GM12878 (cell line): Measurements from ENCODE around the gene KCTD14. TPM values are rescaled to one million over a fixed set of nuclear protein-coding genes. Genes with fewer than 3 reads are reported as not detected.

Experiments used
- FOS ChIP-seq: IDR thresholded peaks from 3 replicates; pipeline ENCODE4 v1.6.1; 2011; ENCODE audit warnings: borderline replicate concordance; ENCODE audit not compliant: insufficient read length; ENCODE audit errors: extremely low read depth
- JUNB ChIP-seq: IDR thresholded peaks from 2 replicates; pipeline ENCODE4 v1.6.1; 2016; ENCODE audit warnings: antibody characterized with exemption, mild to moderate bottlenecking
- KAT2A ChIP-seq: conservative IDR thresholded peaks from 2 replicates; pipeline ENCODE4 v1.6.1; 2011; ENCODE audit warnings: low read depth, low read length; ENCODE audit not compliant: control insufficient read depth
- MEF2A ChIP-seq: IDR thresholded peaks from 2 replicates; pipeline ENCODE4 v1.6.1; 2011; ENCODE audit warnings: low read depth, mild to moderate bottlenecking, low read length, moderate library complexity; ENCODE audit not compliant: insufficient read depth
- MEF2B ChIP-seq: fragments of 450-650 bp; IDR thresholded peaks from 2 replicates; pipeline ENCODE4 v1.6.1; 2018; ENCODE audit warnings: mild to moderate bottlenecking, moderate library complexity; ENCODE audit not compliant: partially characterized antibody, poor library complexity, severe bottlenecking
- PAX5 ChIP-seq: IDR thresholded peaks from 2 replicates; pipeline ENCODE4 v1.6.1; 2011; ENCODE audit warnings: low read depth, low read length, borderline replicate concordance
- POU2F2 ChIP-seq: IDR thresholded peaks from 3 replicates; pipeline ENCODE4 v1.6.1; 2011; ENCODE audit warnings: low read depth, mild to moderate bottlenecking, low read length, borderline replicate concordance
- YY1 ChIP-seq: IDR thresholded peaks from 2 replicates; pipeline ENCODE4 v1.6.1; 2011; ENCODE audit warnings: low read depth, mild to moderate bottlenecking, low read length
- polyA plus RNA-seq, 11 experiments: library from polyadenylated mRNA; depleted of rRNA in 4 of 11; unstranded in 6 of 11; stranded (reverse) in 5 of 11; fragments of >200 nt; fragmentation: Nextera tagmentation in 4 of 11; fragmentation: Illumina TruSeq in 1 of 11; extraction: Ambion mirVana in 4 of 11; extraction: Trizol in 1 of 11; gene quantifications; 1 replicate in 1 of 11; 2 replicates in 10 of 11; pipeline versions ENCODE4 v1.2.1 to v1.2.3, GENCODE V29; 2011 to 2016; ENCODE audit warnings: inconsistent platforms in 2 of 11, missing spikeins in 2 of 11, low read depth in 1 of 11
- total RNA-seq, 4 experiments: library from RNA; depleted of rRNA in 3 of 4; stranded (reverse); fragments of >200 nt in 3 of 4; fragmentation: Illumina TruSeq in 1 of 4; extraction: Trizol in 1 of 4; gene quantifications; 2 replicates each; pipeline versions ENCODE4 v1.2.1 to v1.2.3, GENCODE V29; 2013 to 2021
- TF ChIP-seq, protein P1 (sequence below): fragments of 450-650 bp; IDR thresholded peaks from 2 replicates; pipeline ENCODE4 v1.6.1; 2017; ENCODE audit warnings: mild to moderate bottlenecking, moderate library complexity
- TF ChIP-seq, protein P2 (sequence below): IDR thresholded peaks from 2 replicates; pipeline ENCODE4 v1.6.1; 2012; ENCODE audit warnings: low read length, inconsistent platforms
- TF ChIP-seq, protein P3 (sequence below): IDR thresholded peaks from 2 replicates; pipeline ENCODE4 v1.6.1; 2012; ENCODE audit warnings: mild to moderate bottlenecking, low read depth, low read length
- TF ChIP-seq, protein P4 (sequence below): IDR thresholded peaks from 2 replicates; pipeline ENCODE4 v1.6.1; 2012; ENCODE audit warnings: low read depth, low read length, improper control_type of control experiment
- TF ChIP-seq, protein P5 (sequence below): fragments of 450-650 bp; IDR thresholded peaks from 2 replicates; pipeline ENCODE4 v1.6.1; 2016; ENCODE audit warnings: mild to moderate bottlenecking

The KCTD14 gene
- total and polyA plus RNA-seq, 10 of the 15 experiments (the other 5 are each of a cell fraction or from before 2014, with no cell fraction given): 0.11 to 0.63 (median 0.48) TPM

DNA sequence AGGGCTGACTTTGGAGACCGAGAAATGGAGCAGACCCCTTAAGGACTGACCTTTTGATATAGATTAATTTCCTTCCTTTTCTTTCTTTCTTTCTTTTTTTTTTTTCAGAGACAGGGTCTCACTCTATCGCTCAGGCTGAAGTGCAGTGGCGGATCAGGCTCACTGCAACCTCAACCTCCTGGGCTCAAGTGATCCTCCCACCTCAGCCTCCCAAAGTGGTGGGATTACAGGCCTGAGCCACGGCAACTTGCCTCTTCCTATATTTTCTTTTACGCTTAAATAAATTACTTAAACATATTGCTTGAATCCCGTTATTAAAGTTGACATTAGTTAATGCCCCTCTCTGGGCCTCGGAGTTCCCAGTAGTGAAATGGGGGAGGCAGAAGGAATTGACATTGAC is 350 bp upstream of the KCTD14 start (continued):
- TF ChIP-seq, protein P1, sequence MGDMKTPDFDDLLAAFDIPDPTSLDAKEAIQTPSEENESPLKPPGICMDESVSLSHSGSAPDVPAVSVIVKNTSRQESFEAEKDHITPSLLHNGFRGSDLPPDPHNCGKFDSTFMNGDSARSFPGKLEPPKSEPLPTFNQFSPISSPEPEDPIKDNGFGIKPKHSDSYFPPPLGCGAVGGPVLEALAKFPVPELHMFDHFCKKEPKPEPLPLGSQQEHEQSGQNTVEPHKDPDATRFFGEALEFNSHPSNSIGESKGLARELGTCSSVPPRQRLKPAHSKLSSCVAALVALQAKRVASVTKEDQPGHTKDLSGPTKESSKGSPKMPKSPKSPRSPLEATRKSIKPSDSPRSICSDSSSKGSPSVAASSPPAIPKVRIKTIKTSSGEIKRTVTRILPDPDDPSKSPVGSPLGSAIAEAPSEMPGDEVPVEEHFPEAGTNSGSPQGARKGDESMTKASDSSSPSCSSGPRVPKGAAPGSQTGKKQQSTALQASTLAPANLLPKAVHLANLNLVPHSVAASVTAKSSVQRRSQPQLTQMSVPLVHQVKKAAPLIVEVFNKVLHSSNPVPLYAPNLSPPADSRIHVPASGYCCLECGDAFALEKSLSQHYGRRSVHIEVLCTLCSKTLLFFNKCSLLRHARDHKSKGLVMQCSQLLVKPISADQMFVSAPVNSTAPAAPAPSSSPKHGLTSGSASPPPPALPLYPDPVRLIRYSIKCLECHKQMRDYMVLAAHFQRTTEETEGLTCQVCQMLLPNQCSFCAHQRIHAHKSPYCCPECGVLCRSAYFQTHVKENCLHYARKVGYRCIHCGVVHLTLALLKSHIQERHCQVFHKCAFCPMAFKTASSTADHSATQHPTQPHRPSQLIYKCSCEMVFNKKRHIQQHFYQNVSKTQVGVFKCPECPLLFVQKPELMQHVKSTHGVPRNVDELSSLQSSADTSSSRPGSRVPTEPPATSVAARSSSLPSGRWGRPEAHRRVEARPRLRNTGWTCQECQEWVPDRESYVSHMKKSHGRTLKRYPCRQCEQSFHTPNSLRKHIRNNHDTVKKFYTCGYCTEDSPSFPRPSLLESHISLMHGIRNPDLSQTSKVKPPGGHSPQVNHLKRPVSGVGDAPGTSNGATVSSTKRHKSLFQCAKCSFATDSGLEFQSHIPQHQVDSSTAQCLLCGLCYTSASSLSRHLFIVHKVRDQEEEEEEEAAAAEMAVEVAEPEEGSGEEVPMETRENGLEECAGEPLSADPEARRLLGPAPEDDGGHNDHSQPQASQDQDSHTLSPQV: no peak
- no peak for TF ChIP-seq POU2F2
- TF ChIP-seq PAX5: no peak
- TF ChIP-seq JUNB: no peak
- TF ChIP-seq, protein P2, sequence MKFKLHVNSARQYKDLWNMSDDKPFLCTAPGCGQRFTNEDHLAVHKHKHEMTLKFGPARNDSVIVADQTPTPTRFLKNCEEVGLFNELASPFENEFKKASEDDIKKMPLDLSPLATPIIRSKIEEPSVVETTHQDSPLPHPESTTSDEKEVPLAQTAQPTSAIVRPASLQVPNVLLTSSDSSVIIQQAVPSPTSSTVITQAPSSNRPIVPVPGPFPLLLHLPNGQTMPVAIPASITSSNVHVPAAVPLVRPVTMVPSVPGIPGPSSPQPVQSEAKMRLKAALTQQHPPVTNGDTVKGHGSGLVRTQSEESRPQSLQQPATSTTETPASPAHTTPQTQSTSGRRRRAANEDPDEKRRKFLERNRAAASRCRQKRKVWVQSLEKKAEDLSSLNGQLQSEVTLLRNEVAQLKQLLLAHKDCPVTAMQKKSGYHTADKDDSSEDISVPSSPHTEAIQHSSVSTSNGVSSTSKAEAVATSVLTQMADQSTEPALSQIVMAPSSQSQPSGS: no peak
- TF ChIP-seq MEF2B: no peak
- no peak for TF ChIP-seq MEF2A
- TF ChIP-seq KAT2A: no peak
- no peak for TF ChIP-seq YY1
- TF ChIP-seq, protein P3, sequence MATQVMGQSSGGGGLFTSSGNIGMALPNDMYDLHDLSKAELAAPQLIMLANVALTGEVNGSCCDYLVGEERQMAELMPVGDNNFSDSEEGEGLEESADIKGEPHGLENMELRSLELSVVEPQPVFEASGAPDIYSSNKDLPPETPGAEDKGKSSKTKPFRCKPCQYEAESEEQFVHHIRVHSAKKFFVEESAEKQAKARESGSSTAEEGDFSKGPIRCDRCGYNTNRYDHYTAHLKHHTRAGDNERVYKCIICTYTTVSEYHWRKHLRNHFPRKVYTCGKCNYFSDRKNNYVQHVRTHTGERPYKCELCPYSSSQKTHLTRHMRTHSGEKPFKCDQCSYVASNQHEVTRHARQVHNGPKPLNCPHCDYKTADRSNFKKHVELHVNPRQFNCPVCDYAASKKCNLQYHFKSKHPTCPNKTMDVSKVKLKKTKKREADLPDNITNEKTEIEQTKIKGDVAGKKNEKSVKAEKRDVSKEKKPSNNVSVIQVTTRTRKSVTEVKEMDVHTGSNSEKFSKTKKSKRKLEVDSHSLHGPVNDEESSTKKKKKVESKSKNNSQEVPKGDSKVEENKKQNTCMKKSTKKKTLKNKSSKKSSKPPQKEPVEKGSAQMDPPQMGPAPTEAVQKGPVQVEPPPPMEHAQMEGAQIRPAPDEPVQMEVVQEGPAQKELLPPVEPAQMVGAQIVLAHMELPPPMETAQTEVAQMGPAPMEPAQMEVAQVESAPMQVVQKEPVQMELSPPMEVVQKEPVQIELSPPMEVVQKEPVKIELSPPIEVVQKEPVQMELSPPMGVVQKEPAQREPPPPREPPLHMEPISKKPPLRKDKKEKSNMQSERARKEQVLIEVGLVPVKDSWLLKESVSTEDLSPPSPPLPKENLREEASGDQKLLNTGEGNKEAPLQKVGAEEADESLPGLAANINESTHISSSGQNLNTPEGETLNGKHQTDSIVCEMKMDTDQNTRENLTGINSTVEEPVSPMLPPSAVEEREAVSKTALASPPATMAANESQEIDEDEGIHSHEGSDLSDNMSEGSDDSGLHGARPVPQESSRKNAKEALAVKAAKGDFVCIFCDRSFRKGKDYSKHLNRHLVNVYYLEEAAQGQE: no peak
- TF ChIP-seq, protein P4, sequence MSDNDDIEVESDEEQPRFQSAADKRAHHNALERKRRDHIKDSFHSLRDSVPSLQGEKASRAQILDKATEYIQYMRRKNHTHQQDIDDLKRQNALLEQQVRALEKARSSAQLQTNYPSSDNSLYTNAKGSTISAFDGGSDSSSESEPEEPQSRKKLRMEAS: no peak
- TF ChIP-seq, protein P5, sequence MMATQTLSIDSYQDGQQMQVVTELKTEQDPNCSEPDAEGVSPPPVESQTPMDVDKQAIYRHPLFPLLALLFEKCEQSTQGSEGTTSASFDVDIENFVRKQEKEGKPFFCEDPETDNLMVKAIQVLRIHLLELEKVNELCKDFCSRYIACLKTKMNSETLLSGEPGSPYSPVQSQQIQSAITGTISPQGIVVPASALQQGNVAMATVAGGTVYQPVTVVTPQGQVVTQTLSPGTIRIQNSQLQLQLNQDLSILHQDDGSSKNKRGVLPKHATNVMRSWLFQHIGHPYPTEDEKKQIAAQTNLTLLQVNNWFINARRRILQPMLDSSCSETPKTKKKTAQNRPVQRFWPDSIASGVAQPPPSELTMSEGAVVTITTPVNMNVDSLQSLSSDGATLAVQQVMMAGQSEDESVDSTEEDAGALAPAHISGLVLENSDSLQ: no peak
- TF ChIP-seq FOS: no peak
